ENCODE results near the gene CNOT6. TPM values are rescaled to one million over a fixed set of nuclear protein-coding genes. Genes with fewer than 3 reads are reported as not detected.
A peak's percentile ranks its signal among the peaks of the same experiment; 100 is the strongest.
"Not testable (repeated sequence)": the region's sequence is repeated elsewhere in the genome, so short reads cannot be mapped to it uniquely, and the experiment has no call there.

Gene CNOT6
- total RNA-seq, 8 experiments from 2014 or later, result 7.4 to 29.4 (median 20.2) TPM

DNA sequence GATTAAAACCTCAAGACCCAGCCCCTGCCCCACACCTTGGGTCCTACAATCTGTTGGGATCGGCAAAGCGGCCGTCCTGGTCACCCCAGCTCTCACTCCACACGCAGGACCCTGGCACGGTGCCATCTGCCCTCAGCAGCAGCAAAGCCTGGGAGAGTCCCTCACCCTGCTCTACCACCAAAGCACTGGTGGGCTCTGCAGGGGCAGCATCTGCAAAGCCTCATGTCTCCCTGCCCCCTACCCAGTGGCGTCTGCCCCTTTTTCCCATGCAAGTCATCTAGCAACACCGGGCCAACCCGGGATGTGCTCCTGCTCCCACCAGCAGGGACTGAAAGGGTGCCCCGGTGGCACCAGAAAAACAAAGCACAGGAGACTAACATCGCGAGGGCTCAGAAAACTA, 19.6 kb upstream of the CNOT6 start:
- Histone ChIP-seq H3K4me1 (replicated peaks in 1 of 2) (no peaks in the 10 kb centered on the region), H3K27ac (no peak overlapping the region), H3K4me3 (no peak overlapping the region)
- ATAC-seq (replicated peaks in 6 of 8), result no peak
- WGBS, 10 experiments, result 60 to 100% (median 89%) methylated on average over 1 to 9 of the region's 11 CpGs; no CpG with 5 or more reads in 2 of the 10 experiments
- in situ Hi-C loops (cut with MboI; ENCODE audit: low pct_unique_long_range_greater_than_20kb in 2 of 9, low sequenced_read_pairs in 9 of 9, unreplicated experiment in 9 of 9), result loop anchor here in 1 of 9 experiments (25.0 kb wide), 1 partner anchor 162 kb away; no protein-coding TSS in a partner anchor

DNA sequence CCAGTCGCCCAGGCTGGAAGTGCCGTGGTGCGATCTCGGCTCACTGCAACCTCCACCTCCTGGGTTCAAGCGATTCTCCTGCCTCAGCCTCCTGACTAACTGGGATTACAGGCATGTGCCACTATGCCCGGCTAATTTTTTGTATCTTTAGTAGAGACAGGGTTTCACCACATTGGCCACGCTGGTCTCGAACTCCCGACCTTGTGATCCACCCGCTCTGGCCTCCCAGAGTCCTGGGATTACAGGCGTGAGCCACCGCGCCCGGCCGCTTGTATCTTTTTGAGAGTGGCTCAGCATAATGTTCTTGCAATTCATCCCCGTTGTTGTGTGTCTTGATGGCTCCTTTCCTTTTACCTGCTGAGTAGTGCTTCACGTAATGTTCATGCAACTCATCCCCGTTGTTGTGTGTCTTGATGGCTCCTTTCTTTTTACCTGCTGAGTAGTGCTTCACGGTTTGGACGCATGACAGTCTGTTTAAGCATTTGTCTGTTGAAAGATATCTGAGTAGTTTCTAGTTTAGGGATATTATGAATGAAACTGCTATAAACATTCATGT, 18.1 kb upstream of the CNOT6 start:
- WGBS, 10 experiments, result 73 to 100% (median 89%) methylated on average over 5 to 15 of the region's 20 CpGs; no CpG with 5 or more reads in 1 of the 10 experiments
- in situ Hi-C loops (cut with MboI; ENCODE audit: low pct_unique_long_range_greater_than_20kb in 2 of 9, low sequenced_read_pairs in 9 of 9, unreplicated experiment in 9 of 9), result loop anchor here in 1 of 9 experiments (25.0 kb wide), 1 partner anchor 189 kb away; the partner anchor contains the start of gene MAPK9
- not testable (repeated sequence) for ATAC-seq (replicated peaks in 6 of 8); H3K4me1 ChIP-seq (replicated peaks in 1 of 2); H3K4me3 ChIP-seq; H3K27ac ChIP-seq

DNA sequence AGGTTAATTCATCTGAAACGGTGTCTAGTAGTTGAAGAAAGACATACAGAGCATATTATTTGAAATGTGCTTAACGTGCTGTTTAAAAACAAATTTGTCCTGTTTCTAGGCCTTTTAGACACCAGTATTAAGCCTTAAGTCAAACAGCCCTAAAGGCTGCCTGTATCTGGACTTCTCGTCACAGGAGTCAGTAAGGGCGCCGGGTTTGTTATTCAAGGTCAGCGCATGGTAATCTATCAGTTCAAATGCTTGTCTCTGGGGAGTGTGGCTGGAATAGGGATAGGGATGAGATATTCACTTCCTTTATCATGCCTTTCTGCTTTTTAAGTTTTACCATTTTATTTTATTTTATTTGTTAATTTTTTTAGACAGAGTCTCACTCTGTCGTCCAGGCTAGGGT, 9.4 kb upstream of the CNOT6 start:
- in situ Hi-C loops (cut with MboI; ENCODE audit: low pct_unique_long_range_greater_than_20kb in 2 of 9, low sequenced_read_pairs in 9 of 9, unreplicated experiment in 9 of 9), result loop anchor here in 2 of 9 experiments (10.0 to 25.0 kb wide), 2 partner anchors 190 to 198 kb away; partner anchors contain the start of gene MAPK9 (in 2 of the 2)
- no peak overlapping the region for H3K4me3 ChIP-seq
- ATAC-seq (replicated peaks in 6 of 8), result peak in 4 of 8 experiments; percentile 24 to 82 (median 76)
- peak overlapping the region in 1 of 2 donors; percentile 21 for H3K27ac ChIP-seq
- peaks cover 2 to 14% of the 10 kb centered on the region in 2 donors for H3K4me1 ChIP-seq (replicated peaks in 1 of 2)
- WGBS, 10 experiments, result 0 to 70% (median 43%) methylated on average over 1 to 6 of the region's 7 CpGs; no CpG with 5 or more reads in 3 of the 10 experiments

DNA sequence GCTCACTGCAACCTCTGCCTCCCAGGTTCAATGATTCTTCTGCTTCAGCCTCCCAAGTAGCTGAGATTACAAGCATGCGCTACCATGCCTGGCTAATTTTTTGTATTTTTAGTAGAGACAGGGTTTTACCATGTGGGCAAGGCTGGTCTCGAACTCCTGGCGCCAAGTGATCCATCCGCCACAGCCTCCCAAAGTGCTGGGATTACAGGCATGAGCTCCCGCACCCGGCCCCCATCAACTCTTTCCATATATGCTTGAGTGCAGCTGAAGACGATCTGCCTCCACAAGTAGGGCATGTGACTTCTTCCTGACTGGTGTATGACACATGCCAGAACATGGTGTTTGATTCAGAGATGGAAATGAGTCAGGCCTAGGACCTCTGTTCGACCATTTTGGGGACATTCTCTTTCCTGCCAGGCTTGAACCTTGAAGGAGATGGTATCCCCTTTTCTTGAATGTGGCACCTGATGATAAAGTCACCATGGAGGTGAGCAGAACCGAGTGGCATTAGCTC, 7.5 kb upstream of the CNOT6 start:
- Histone ChIP-seq H3K4me1 (replicated peaks in 1 of 2) (peaks cover 6 to 14% of the 10 kb centered on the region in 2 donors), H3K4me3 (no peak overlapping the region), H3K27ac (no peak overlapping the region)
- in situ Hi-C loops (cut with MboI; ENCODE audit: low pct_unique_long_range_greater_than_20kb in 2 of 9, low sequenced_read_pairs in 9 of 9, unreplicated experiment in 9 of 9), result loop anchor here in 2 of 9 experiments (10.0 to 25.0 kb wide), 2 partner anchors 192 to 199 kb away; partner anchors contain the start of gene MAPK9 (in 2 of the 2)
- 60 to 100% (median 92%) methylated on average over 1 to 4 of the region's 9 CpGs; no CpG with 5 or more reads in 4 of the 10 experiments for whole genome bisulfite sequencing, 10 experiments
- no peak for ATAC-seq (replicated peaks in 6 of 8)

DNA sequence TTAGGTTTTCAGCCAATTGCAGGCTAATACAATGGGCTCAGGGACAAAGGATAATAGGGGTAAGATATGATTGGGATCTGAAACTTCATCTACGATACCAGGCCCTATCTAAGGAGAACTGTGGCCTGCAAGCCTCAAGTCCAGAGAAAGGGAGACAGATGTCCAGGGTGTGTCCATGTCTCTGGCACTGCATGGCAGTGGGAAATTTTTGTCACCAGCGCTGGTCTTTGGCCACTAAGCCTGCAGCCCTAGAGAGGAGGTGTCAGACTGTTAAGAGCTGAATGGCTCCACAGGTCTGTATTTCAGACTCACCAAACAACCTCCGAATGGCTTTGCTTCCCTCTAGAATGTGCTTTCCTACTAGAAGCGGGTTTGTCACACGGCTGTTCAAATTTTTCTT, 6.6 kb upstream of the CNOT6 start:
- 33 to 100% (median 100%) methylated on average over 1 to 5 of the region's 5 CpGs; no CpG with 5 or more reads in 5 of the 10 experiments for WGBS, 10 experiments
- ATAC-seq (replicated peaks in 6 of 8), result no peak

DNA sequence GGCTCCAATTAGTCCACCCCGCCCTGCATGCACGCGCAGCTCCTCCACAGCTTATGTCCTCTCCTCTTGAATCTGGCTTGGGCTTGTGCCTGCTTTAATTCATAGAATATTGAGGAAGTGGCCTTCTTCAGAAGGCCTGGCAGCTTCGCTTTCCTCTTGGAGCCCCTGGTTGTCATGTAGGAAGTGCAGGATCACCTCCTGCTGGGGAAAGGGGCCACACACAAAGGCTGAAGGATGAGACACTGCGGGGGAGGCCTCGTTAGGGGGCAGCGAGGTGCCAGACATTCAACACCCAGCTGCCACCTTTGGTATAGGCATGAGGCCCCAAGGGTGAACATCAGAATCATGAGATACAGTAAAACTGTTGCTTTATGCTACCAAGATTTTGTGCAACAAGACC, 2.7 kb upstream of the CNOT6 start:
- in situ Hi-C loops (cut with MboI; ENCODE audit: low pct_unique_long_range_greater_than_20kb in 2 of 9, low sequenced_read_pairs in 9 of 9, unreplicated experiment in 9 of 9), result loop anchor here in 1 of 9 experiments (25.0 kb wide), 1 partner anchor 204 kb away; the partner anchor contains the start of gene MAPK9
- H3K4me3 ChIP-seq, result no peak overlapping the region
- WGBS, 10 experiments, result 18 to 80% (median 60%) methylated on average over 1 to 5 of the region's 7 CpGs; no CpG with 5 or more reads in 4 of the 10 experiments
- ATAC-seq (replicated peaks in 6 of 8), result no peak
- no peak overlapping the region for H3K27ac ChIP-seq
- H3K4me1 ChIP-seq (replicated peaks in 1 of 2), result peaks cover 11 to 12% of the 10 kb centered on the region in 2 donors

More for the DNA sequence above, 6.6 kb upstream of the CNOT6 start:
- no peak overlapping the region for H3K27ac ChIP-seq
- peaks cover 6 to 14% of the 10 kb centered on the region in 2 donors for H3K4me1 ChIP-seq (replicated peaks in 1 of 2)
- in situ Hi-C loops (cut with MboI; ENCODE audit: low pct_unique_long_range_greater_than_20kb in 2 of 9, low sequenced_read_pairs in 9 of 9, unreplicated experiment in 9 of 9), result loop anchor here in 2 of 9 experiments (10.0 to 25.0 kb wide), 2 partner anchors 193 to 200 kb away; partner anchors contain the start of gene MAPK9 (in 2 of the 2)
- H3K4me3 ChIP-seq, result no peak overlapping the region

DNA sequence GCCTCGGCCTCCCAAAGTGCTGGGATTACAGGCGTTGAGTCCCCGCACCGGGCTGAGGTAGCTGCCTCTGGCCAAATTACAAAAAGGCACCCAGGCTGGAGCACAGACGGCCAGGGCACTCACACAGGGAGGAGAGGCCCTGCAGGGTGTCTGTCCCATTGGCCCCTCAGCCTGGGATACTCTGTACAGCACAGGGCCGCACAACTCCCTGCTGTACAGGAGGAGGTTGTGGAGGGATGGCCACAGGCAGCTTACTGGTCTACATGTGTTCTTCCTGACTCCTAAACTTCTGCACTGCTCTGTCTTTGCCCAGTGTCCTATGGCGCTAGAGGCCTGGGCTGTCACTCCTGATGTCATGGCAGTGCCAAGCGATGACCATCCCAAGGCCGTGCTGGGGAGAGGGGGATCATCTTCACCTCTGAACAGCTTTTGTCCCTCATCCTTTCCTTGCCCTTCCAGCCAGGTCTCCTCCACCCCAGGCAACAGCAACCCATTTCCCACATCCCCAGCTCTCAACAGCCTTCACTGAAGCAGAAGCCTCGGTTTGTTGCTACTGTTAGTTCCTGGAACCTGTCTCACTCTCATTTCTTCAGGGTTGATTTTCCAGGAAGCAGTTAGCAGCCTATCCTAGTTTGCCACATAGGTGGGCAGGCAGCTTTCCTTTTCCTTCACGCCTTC, 1.8 kb upstream of the CNOT6 start:
- Histone ChIP-seq H3K4me3 (no peak overlapping the region), H3K27ac (no peak overlapping the region), H3K4me1 (replicated peaks in 1 of 2) (peaks cover 18% of the 10 kb centered on the region in 2 donors)
- in situ Hi-C loops (cut with MboI; ENCODE audit: low pct_unique_long_range_greater_than_20kb in 2 of 9, low sequenced_read_pairs in 9 of 9, unreplicated experiment in 9 of 9), result loop anchor here in 1 of 9 experiments (25.0 kb wide), 1 partner anchor 205 kb away; the partner anchor contains the start of gene MAPK9
- 40 to 100% (median 89%) methylated on average over 1 to 5 of the region's 11 CpGs; no CpG with 5 or more reads in 1 of the 10 experiments for WGBS, 10 experiments
- no peak for ATAC-seq (replicated peaks in 6 of 8)

DNA sequence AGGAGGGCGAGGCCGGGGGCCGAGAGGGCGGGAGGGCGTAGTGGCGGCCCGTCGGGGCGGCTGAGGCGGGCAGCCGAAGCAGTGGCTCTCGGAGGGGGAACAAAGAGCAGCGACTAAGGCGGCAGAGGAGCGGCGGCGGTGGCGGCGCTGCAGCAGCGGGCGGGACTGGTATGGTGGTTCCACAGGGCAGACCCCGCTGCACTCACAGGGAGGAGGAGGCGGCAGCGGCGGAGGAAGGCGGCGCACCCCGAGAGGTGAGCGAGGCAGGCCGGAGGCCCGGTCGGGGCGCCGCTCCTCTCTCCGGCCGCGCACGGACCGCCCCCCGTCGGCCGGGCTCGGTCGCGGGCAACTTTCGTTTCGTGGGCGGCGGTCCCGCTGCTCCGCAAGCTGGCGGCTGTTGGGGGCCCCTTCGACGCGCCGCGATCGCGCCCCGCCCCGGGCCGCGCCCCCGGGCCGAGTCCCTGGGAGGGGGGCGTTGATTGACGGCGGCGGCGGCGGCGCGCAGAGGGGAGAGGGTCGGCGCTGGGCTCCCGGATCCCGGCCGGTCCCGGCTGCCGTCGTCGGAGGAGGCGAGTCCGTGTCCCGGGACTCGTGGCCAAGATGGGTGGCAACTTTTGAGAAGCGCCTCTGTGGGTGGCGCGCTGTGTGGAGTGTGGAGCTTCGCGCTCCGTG, 467 bp downstream of the CNOT6 start:
- Histone ChIP-seq H3K4me3 (peak overlapping the region; percentile 87 to 96 (median 95)), H3K4me1 (replicated peaks in 1 of 2) (peaks cover 18% of the 10 kb centered on the region in 2 donors), H3K27ac (peak overlapping the region; percentile 96 to 98)
- ATAC-seq (replicated peaks in 6 of 8), result peak; percentile 37 to 63 (median 58)
- in situ Hi-C loops (cut with MboI; ENCODE audit: low pct_unique_long_range_greater_than_20kb in 2 of 9, low sequenced_read_pairs in 9 of 9, unreplicated experiment in 9 of 9), result loop anchor here in 1 of 9 experiments (25.0 kb wide), 1 partner anchor 207 kb away; the partner anchor contains the start of gene MAPK9
- WGBS, 10 experiments, result 0 to 4% (median 0%) methylated on average over 1 to 23 of the region's 92 CpGs; no CpG with 5 or more reads in 6 of the 10 experiments

DNA sequence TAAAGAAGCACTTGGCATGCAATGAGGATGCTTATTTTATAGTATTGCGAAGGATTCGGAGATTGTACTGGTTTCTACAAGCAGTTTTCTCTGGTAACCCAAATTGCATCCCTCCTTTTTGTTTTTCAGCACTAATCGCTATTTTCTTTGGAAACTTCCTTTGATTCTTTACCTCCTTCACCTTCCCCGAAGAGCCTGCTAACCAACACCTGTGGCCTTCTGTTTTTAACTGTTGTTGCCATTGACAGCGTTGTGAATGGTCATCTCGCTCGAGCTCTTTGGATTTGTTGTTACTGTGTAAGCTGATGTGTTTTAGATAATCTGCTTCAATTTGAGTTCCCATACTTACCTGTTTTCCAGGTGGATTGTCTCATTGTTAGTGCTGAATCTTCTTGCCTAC, 1.1 kb downstream of the CNOT6 start:
- ATAC-seq (replicated peaks in 6 of 8), result no peak
- 0 to 27% (median 7%) methylated on average over 3 to 7 of the region's 7 CpGs; no CpG with 5 or more reads in 1 of the 10 experiments for whole genome bisulfite sequencing, 10 experiments
- Histone ChIP-seq H3K4me3 (peak overlapping the region; percentile 87 to 96 (median 95)), H3K4me1 (replicated peaks in 1 of 2) (peaks cover 18% of the 10 kb centered on the region in 2 donors), H3K27ac (peak overlapping the region in 1 of 2 donors; percentile 98)
- in situ Hi-C loops (cut with MboI; ENCODE audit: low pct_unique_long_range_greater_than_20kb in 2 of 9, low sequenced_read_pairs in 9 of 9, unreplicated experiment in 9 of 9), result loop anchor here in 1 of 9 experiments (25.0 kb wide), 1 partner anchor 208 kb away; the partner anchor contains the start of gene MAPK9

DNA sequence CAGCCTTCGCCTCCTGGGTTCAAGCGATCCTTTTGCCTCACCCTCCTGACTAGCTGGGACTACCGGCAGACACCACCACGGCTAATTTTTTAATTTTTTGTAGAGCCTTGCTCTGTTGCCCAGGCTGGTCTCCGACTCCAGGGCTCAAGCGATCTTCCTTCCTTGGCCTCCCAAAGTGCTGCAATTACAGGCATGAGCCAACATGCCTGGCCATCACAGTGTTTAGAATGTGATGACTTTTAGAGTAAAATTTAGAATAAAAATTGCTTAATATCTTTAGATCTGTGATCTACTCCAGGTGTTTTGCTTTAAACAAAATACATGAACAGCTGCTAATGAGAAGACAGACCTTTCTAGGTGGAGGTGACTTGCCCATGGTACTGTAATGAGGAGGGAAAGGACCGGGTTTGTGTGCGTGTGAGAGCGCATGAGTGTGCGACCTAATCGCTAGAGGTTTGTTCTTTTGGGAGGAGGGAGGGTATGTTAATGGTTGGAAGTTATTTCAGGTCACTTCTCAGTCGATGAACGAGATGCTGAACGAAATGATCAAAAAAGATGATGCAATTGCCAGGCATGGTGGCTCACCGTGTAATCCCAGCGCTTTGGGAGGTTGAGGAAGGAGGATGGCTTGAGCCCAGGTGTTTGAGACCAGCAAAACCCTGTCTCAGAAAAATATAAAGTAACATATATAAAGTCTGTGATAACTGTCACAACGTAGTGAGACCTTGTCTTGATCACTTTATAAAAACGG, 2.0 kb downstream of the CNOT6 start:
- WGBS, 10 experiments, result 60 to 100% (median 87%) methylated on average over 2 to 13 of the region's 18 CpGs; no CpG with 5 or more reads in 1 of the 10 experiments
- in situ Hi-C loops (cut with MboI; ENCODE audit: low pct_unique_long_range_greater_than_20kb in 2 of 9, low sequenced_read_pairs in 9 of 9, unreplicated experiment in 9 of 9), result loop anchor here in 1 of 9 experiments (25.0 kb wide), 1 partner anchor 209 kb away; the partner anchor contains the start of gene MAPK9
- peak overlapping the region; percentile 87 to 96 (median 95) for H3K4me3 ChIP-seq
- peaks cover 18% of the 10 kb centered on the region in 2 donors for H3K4me1 ChIP-seq (replicated peaks in 1 of 2)
- H3K27ac ChIP-seq, result no peak overlapping the region
- no peak for ATAC-seq (replicated peaks in 6 of 8)

DNA sequence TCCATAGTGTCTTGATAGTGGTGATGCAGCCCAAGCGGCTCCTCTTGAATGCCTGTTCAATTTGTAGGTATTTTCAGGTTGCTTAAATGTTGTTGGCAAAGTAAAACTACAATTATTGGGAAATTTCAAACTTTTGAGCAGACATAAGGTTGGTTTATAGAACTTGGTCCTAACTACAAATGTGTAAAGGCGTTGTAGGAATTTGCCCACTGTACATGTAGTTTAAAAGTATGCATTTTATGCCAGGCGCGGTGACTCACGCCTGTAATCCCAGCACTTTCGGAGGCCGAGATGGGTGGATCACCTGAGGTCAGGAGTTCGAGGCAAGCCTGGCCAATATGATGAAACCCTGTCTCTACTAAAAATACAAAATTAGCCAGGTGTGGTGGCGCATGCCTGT, 2.6 kb downstream of the CNOT6 start:
- ATAC-seq (replicated peaks in 6 of 8); H3K27ac ChIP-seq: not testable (repeated sequence)
- H3K4me3 ChIP-seq, result peak overlapping the region in 1 of 5 donors; percentile 95
- peaks cover 15 to 18% of the 10 kb centered on the region in 2 donors for H3K4me1 ChIP-seq (replicated peaks in 1 of 2)
- in situ Hi-C loops (cut with MboI; ENCODE audit: low pct_unique_long_range_greater_than_20kb in 2 of 9, low sequenced_read_pairs in 9 of 9, unreplicated experiment in 9 of 9), result loop anchor here in 1 of 9 experiments (25.0 kb wide), 1 partner anchor 210 kb away; the partner anchor contains the start of gene MAPK9
- 80 to 100% (median 93%) methylated on average over 1 to 9 of the region's 9 CpGs; no CpG with 5 or more reads in 2 of the 10 experiments for WGBS, 10 experiments

Data from motor neuron (in vitro differentiated cells).